IPS DF 4.7 (cell line): ENCODE data around the gene FTCDNL1.

Experiments
- DNase-seq: peaks from one replicate; pipeline ENCODE4 v3.0.0-alpha.2; 2013; ENCODE audit warnings: low spot score; ENCODE audit errors: extremely low read depth

The FTCDNL1 gene

GRCh38 chr2:199743415-199744120 is 107.4 kb downstream of the FTCDNL1 start:
- no peak for DNase-seq

GRCh38 chr2:199742884-199743283 is 108.1 kb downstream of the FTCDNL1 start:
- no peak for DNase-seq

- no peak for DNase-seq
These were observed 110.9 kb downstream of the FTCDNL1 start for GRCh38 chr2:199740111-199740428.

GRCh38 chr2:199739413-199740110 is 111.4 kb downstream of the FTCDNL1 start:
- peak; percentile 33 for DNase-seq

- DNase-seq, result no peak
These were observed 112.1 kb downstream of the FTCDNL1 start for GRCh38 chr2:199738727-199739412.

GRCh38 chr2:199734651-199735050 is 116.3 kb downstream of the FTCDNL1 start:
- DNase-seq, result no peak

- DNase-seq, result no peak
These were observed 117.0 kb downstream of the FTCDNL1 start for GRCh38 chr2:199734011-199734410.

GRCh38 chr2:199727801-199728200 is 123.2 kb downstream of the FTCDNL1 start:
- no peak for DNase-seq

GRCh38 chr2:199727306-199727705 is 123.7 kb downstream of the FTCDNL1 start:
- no peak for DNase-seq

- DNase-seq, result no peak
These were observed 132.9 kb downstream of the FTCDNL1 start for GRCh38 chr2:199718074-199718473.

GRCh38 chr2:199717587-199717907 is 133.4 kb downstream of the FTCDNL1 start:
- DNase-seq, result no peak

- DNase-seq, result no peak
These were observed 134.0 kb downstream of the FTCDNL1 start for GRCh38 chr2:199716807-199717586.

GRCh38 chr2:199713746-199714145 is 137.2 kb downstream of the FTCDNL1 start:
- no peak for DNase-seq

- no peak for DNase-seq
These were observed 140.4 kb downstream of the FTCDNL1 start for GRCh38 chr2:199710551-199710950.
